HUES64 (cell line): ENCODE measurements around the gene PLA2G4F.

ENCODE experiments used
- H3K27ac ChIP-seq: 2 replicates; pipeline ENCODE4 v1.7.0; 2013; ENCODE audit warnings: low read depth, low read length, inconsistent platforms
- H3K27me3 ChIP-seq: 2 replicates; pipeline ENCODE4 v1.6.1; 2013; ENCODE audit warnings: mild to moderate bottlenecking, low read length; ENCODE audit not compliant: insufficient read depth
- H3K36me3 ChIP-seq: 2 replicates; pipeline ENCODE4 v1.6.1; 2013; ENCODE audit warnings: mild to moderate bottlenecking, low read length; ENCODE audit not compliant: insufficient read depth
- H3K4me1 ChIP-seq: 2 replicates; pipeline ENCODE4 v1.6.1; 2013; ENCODE audit warnings: mild to moderate bottlenecking, low read length, moderate library complexity; ENCODE audit not compliant: insufficient read depth
- H3K4me3 ChIP-seq: 2 replicates; pipeline ENCODE4 v1.5.1; 2013; ENCODE audit warnings: mild to moderate bottlenecking, low read length, moderate library complexity
- H3K9ac ChIP-seq: 2 replicates; pipeline ENCODE4 v1.6.1; 2013; ENCODE audit warnings: mild to moderate bottlenecking, low read depth, low read length
- H3K9me3 ChIP-seq: 2 replicates; pipeline ENCODE4 v1.6.1; 2013; ENCODE audit warnings: low read depth, low read length; ENCODE audit not compliant: insufficient read depth
- WGBS: fragments of 150-250, 120-280 bp; methylation state at CpG from one replicate; pipeline ENCODE4 v1.1.7; 2013; ENCODE audit warnings: missing lambda C conversion rate; 5-methylcytosine and 5-hydroxymethylcytosine counted together

The PLA2G4F gene

DNA sequence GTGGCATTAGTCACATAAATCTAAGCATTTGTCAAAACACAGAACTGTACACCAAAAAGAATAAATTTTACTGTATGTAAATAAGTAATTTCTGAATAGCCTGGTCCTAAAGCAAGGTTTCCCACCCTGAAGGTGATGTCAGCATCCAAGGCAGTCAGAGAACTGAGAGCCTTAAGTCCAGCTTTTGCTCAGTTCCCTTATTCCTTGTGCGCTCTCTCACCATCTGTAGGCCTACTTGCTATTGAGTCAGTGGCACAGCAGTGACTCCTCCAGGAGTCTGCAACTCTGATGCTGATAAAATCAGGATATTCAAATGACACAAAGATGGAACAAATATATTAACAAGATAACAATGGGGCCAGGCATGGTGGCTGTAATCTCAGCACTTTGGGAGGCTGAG lies 29.4 kb upstream of the PLA2G4F start:
- Histone ChIP-seq H3K4me1 (no peaks in the 10 kb centered on the region), H3K27ac (no peak overlapping the region), H3K27me3 (no peaks in the 10 kb centered on the region), H3K9me3 (no peaks in the 10 kb centered on the region), H3K36me3 (peaks cover 88% of the 10 kb centered on the region), H3K9ac (no peak overlapping the region), H3K4me3 (no peak overlapping the region)
- 97% methylated on average over 1 of the region's 1 CpG for WGBS

DNA sequence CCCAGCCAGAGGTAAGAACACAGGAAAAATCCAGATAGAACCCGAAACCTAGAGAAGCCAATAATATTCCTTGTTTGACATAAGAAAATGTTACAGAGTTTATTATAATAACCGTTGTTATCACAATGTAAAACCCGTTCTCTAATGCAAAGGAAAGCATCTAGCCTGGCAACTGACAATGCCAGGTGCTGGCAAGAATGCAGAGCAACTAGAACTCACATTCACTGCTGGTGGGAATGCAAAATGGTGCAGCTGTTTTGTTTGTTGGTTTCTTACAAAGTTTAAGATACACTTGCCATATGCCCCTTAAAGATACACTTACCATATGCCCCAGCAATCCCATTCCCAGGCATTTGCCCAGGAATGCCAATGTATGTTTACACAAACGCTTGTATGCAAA lies 28.3 kb upstream of the PLA2G4F start:
- Histone ChIP-seq H3K4me3 (no peak overlapping the region), H3K27me3 (no peaks in the 10 kb centered on the region), H3K9ac (no peak overlapping the region), H3K36me3 (peaks cover 88% of the 10 kb centered on the region), H3K9me3 (no peaks in the 10 kb centered on the region), H3K4me1 (no peaks in the 10 kb centered on the region), H3K27ac (no peak overlapping the region)
- WGBS = 97% methylated on average over 4 of the region's 4 CpGs

DNA sequence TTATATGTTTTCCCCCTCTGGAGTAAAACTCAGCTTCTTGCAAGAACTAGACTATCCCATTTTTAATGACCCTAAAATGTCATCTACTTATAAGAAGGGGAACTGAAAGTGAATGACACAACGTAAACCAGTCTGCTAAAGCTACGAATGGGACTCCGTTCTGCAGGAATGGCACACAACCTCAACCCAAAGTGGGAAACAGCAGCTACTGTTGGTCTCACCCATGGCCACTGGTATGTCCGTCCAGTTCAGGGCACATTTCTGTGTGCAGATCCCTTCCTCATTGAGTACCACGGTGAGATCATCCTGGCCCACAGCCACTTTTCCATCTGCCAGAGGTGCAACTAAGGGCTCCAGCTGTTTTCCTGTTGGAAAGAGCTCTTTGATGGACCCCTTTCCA lies 27.9 kb upstream of the PLA2G4F start:
- 94% methylated on average over 5 of the region's 5 CpGs for WGBS
- Histone ChIP-seq H3K9me3 (no peaks in the 10 kb centered on the region), H3K36me3 (peaks cover 90% of the 10 kb centered on the region), H3K4me3 (no peak overlapping the region), H3K4me1 (no peaks in the 10 kb centered on the region), H3K9ac (no peak overlapping the region), H3K27me3 (no peaks in the 10 kb centered on the region), H3K27ac (no peak overlapping the region)

DNA sequence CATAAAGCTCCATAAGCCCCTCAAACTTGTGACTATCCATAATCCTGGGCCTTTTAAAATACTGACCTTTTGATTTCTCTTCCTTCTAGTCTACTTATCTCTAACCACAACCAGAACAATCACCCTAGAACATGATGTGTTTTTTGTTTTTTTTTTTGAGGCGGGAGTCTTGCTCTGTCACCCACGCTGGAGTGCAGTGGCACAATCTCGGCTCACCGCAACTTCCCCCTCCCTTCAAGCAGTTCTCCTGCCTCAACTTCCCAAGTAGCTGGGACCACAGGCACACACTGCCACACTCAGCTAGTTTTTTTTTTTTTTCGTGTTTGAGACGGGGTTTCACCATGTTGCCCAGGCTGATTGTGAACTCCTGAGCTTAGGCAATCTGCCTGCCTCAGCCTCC lies 26.5 kb upstream of the PLA2G4F start:
- no peaks in the 10 kb centered on the region for H3K27me3 ChIP-seq
- H3K9ac ChIP-seq = no peak overlapping the region
- 95% methylated on average over 6 of the region's 6 CpGs for WGBS
- H3K27ac ChIP-seq = no peak overlapping the region
- H3K9me3 ChIP-seq = no peaks in the 10 kb centered on the region
- H3K4me1 ChIP-seq = no peaks in the 10 kb centered on the region
- H3K4me3 ChIP-seq = no peak overlapping the region
- peaks cover 89% of the 10 kb centered on the region for H3K36me3 ChIP-seq

DNA sequence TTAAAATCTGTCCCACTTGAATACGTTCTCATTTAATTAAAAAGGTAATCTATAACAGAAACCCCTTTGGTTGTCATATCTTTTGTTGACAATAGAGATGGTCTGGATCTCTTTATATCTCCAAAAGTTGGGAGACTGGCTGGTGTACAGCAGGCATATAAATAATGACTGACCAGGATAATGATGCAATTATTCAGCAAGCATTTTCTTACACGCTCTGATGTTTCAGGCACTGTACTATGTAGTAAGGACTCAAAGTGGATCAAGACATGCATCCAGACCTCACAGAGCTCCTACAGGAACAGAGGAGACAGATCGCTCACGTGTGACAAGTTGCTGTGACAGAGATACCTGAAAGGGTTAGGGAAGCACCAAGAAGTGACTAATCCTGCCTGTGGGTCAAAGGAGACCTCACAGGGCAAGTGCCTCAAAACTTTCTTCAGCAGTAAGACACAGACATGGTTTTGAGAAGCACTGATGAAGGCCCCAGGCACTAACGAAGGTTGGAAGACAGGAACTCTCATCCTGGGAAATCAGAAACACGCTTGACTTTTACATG lies 26.0 kb upstream of the PLA2G4F start:
- Histone ChIP-seq H3K9ac (no peak overlapping the region), H3K27me3 (no peaks in the 10 kb centered on the region), H3K36me3 (peaks cover 88% of the 10 kb centered on the region), H3K4me3 (no peak overlapping the region), H3K9me3 (no peaks in the 10 kb centered on the region), H3K4me1 (no peaks in the 10 kb centered on the region), H3K27ac (no peak overlapping the region)
- WGBS = 94% methylated on average over 5 of the region's 6 CpGs

DNA sequence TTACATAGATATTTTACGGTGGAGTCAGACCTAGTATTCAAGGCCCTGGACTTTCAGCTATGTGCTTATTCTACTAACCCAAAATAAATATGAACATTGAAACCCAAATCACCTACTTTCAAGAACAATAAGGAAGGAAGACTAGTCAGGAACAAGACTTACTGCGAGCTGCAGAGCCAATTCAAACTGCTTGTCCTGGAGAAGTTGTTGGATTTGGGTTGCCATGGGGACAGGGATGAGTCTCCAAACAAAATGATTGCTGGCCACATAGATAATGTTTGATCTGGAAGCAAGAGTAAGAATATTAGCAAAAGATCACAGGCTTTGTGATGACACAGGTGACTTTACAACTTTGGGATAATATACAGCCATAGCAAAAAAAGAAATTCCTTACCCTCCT lies 21.6 kb upstream of the PLA2G4F start:
- no peak overlapping the region for H3K4me3 ChIP-seq
- H3K27me3 ChIP-seq = no peaks in the 10 kb centered on the region

DNA sequence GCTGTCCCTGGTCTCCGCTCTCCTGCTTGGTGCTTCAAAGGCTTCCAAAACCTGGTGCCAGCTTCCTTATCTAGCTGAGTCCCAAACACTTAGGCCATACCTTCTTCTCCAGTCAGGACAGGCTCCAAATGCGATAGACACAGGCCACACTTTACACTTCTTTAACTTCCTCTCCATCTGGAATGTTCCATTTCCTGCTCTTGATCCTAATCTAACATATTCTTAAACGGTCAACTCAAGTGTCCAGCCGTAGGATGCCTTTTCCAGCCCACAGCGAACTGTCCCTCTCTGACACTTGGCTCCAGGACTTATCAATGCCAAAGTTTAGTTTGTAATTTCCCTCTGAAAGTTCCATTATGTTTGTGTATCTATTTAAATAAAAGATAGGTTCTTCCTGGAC lies 19.2 kb upstream of the PLA2G4F start:
- Histone ChIP-seq H3K4me3 (no peak overlapping the region), H3K27me3 (no peaks in the 10 kb centered on the region), H3K9me3 (no peaks in the 10 kb centered on the region), H3K4me1 (no peaks in the 10 kb centered on the region), H3K27ac (no peak overlapping the region), H3K9ac (no peak overlapping the region), H3K36me3 (peaks cover 82% of the 10 kb centered on the region)
- WGBS = 92% methylated on average over 5 of the region's 5 CpGs

More for the DNA sequence above, 21.6 kb upstream of the PLA2G4F start:
- Histone ChIP-seq H3K4me1 (no peaks in the 10 kb centered on the region), H3K36me3 (peaks cover 82% of the 10 kb centered on the region), H3K9ac (no peak overlapping the region), H3K27ac (no peak overlapping the region), H3K9me3 (no peaks in the 10 kb centered on the region)
- WGBS = 95% methylated on average over 2 of the region's 2 CpGs

DNA sequence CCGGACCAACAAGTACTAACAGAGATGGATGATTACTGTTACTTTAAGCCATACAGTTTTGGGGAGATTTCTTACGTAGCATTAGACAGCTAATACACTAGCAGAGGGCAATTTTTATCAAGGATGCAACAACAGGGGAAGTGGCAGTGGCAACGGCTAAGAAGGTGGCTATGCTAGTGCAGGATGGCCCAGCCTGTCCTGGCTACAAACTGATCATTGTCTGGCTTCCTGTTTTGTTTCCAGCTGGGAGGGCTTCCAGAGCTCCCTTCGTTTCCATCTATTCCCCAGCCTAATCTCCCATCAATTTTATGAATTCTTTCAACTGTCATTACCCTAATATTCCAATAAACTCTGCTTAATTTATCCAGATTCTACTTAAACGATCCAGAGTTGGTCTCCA lies 16.0 kb upstream of the PLA2G4F start:
- Histone ChIP-seq H3K9me3 (no peaks in the 10 kb centered on the region), H3K27ac (no peak overlapping the region), H3K36me3 (peaks cover 84% of the 10 kb centered on the region), H3K4me1 (no peaks in the 10 kb centered on the region), H3K4me3 (no peak overlapping the region), H3K9ac (no peak overlapping the region), H3K27me3 (no peaks in the 10 kb centered on the region)
- 95% methylated on average over 5 of the region's 5 CpGs for WGBS

DNA sequence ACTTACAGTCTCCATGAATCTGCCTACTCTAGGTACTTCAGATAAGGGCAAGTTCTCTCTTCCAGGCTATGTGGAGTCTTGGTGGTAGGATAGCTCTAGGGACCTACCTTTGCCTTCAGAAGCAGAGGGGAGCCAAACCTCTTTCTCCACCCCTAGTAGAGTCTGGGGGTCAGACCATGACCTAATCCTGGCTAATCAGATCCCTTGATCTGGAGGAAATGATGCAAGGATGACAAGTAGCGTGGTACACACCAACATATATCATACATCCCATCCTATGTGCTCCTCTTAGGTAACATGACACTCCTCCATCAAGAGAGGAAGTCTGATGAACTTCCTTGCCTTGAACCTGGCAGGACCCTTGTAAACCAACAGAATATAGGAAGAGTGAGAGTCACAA lies 15.4 kb upstream of the PLA2G4F start:
- Histone ChIP-seq H3K9ac (no peak overlapping the region), H3K9me3 (no peaks in the 10 kb centered on the region), H3K36me3 (peaks cover 85% of the 10 kb centered on the region), H3K27me3 (no peaks in the 10 kb centered on the region), H3K4me1 (no peaks in the 10 kb centered on the region), H3K27ac (no peak overlapping the region), H3K4me3 (no peak overlapping the region)
- WGBS = 94% methylated on average over 1 of the region's 1 CpG

DNA sequence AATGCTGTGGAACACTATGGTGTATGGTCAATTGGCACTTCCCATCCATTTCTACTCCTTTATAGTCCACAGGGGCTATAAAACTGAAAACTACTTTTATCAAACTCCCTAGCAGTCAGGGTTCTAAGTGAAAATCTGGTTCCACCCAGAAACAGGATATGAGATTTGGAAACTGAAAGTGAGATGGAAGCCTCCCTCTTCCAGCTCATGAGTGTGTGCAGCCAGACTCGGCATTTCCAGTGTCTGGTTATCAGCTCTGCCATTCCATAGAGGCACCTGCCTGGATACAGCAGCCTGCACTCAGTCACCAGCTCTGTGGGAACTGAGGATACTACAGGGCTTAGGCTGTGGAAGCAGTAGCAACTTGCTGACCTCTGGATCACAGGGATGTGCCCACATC lies 14.7 kb upstream of the PLA2G4F start:
- Histone ChIP-seq H3K27me3 (no peaks in the 10 kb centered on the region), H3K4me3 (no peak overlapping the region), H3K9me3 (no peaks in the 10 kb centered on the region), H3K27ac (no peak overlapping the region), H3K4me1 (no peaks in the 10 kb centered on the region), H3K9ac (no peak overlapping the region), H3K36me3 (peaks cover 85% of the 10 kb centered on the region)
- 94% methylated on average over 1 of the region's 1 CpG for WGBS

DNA sequence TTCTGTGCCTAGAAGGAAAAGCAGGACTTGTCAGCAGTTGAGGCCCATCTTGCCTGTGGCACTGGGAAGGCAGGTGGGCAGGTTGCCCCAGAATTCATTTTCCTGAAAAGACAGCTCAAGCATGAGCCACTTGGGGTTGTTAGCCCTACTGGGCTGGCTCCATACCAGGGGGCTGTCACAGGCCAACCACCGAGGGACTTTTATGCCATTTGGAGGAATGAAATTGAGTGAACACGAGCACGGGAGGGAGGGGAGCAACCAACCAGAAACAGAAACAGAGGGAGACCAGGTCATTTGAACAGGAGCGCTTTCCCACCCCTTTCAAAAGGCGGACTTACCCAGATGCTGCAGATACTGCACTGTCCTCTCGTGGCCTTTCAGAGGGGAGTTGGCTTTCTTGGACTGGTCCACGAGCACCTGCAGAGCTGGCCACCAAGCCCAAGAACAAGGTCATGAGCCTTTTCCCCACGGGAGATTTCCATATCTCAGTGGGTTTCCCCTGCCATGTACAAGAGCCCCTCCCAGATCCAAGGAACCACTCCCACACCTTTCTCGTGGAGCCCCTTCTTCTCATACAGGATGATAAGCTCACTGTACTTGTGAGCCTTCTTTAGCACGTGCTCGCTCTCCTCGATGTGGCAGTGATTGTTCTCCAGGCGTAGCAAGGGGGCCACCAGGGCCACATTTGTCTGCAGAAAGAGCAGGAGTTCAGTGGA lies 9.9 kb upstream of the PLA2G4F start:
- H3K36me3 ChIP-seq = peaks cover 95% of the 10 kb centered on the region

DNA sequence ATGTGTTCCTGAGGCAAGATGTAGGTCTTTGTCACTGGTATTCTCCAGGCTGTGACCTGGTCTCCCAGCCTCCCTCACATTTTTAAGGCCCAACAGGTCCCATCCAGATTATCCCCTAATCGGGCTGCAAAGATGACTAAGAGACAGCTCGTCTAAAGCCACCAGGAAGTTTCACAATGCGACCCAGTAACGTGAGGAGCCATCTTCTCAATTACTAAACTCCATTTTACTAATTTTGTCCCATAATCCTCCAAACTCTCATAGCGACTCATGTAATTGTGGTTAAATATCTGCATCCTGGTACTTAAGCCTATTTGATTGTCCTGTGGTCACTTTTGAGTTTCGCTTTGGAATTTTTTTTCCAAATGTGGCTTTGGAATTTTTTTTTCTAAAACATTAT lies 8.7 kb upstream of the PLA2G4F start:
- Histone ChIP-seq H3K27ac (no peak overlapping the region), H3K9me3 (no peaks in the 10 kb centered on the region), H3K4me1 (no peaks in the 10 kb centered on the region), H3K4me3 (no peak overlapping the region), H3K9ac (no peak overlapping the region), H3K36me3 (peaks cover 97% of the 10 kb centered on the region), H3K27me3 (no peaks in the 10 kb centered on the region)
- WGBS = 92% methylated on average over 6 of the region's 6 CpGs

More for the DNA sequence above, 9.9 kb upstream of the PLA2G4F start:
- H3K9ac ChIP-seq = no peak overlapping the region
- no peaks in the 10 kb centered on the region for H3K4me1 ChIP-seq
- H3K4me3 ChIP-seq = no peak overlapping the region
- WGBS = 94% methylated on average over 13 of the region's 13 CpGs
- H3K27me3 ChIP-seq = no peaks in the 10 kb centered on the region
- H3K9me3 ChIP-seq = no peaks in the 10 kb centered on the region
- no peak overlapping the region for H3K27ac ChIP-seq
